AG04450 (cell line): ENCODE measurements around the gene OBSCN. TPM values are rescaled to one million over a fixed set of nuclear protein-coding genes. Genes with fewer than 3 reads are reported as not detected.

ENCODE experiments used
- CTCF ChIA-PET: fragments of 300-600, 350-600 bp; formaldehyde crosslinking; extraction: SDS; loops from one replicate; lab custom pipeline; 2022; ENCODE audit warnings: antibody characterized with exemption, inconsistent platforms; lab: Charles Lee
- POLR2A ChIA-PET: fragments of 350-600 bp; formaldehyde crosslinking; extraction: SDS; loops from one replicate; lab custom pipeline; 2021; ENCODE audit warnings: antibody characterized with exemption, inconsistent platforms; lab: Yijun Ruan, JAX
- DNase-seq: peaks from one replicate; pipeline ENCODE4 v3.0.0-alpha.2; 2011; ENCODE audit warnings: low read depth, low spot score
- H3K27ac ChIP-seq: one replicate; pipeline ENCODE4 v1.5.1; 2012; ENCODE audit warnings: low read depth, low read length, control low read depth
- H3K27me3 ChIP-seq: one replicate; pipeline ENCODE4 v1.6.0; 2012; ENCODE audit warnings: low read length; ENCODE audit not compliant: control insufficient read depth, insufficient read depth
- H3K4me3 ChIP-seq: 2 replicates; pipeline ENCODE4 v1.5.1; 2011; ENCODE audit warnings: mild to moderate bottlenecking, low read depth, low read length, control low read depth
- H3K9me3 ChIP-seq: 2 replicates; pipeline ENCODE4 v1.5.1; 2012; ENCODE audit warnings: low read length; ENCODE audit not compliant: control insufficient read depth, insufficient read depth
- CTCF ChIP-seq: IDR thresholded peaks from 2 replicates; pipeline ENCODE4 v1.5.1; 2011; ENCODE audit warnings: low read depth, low read length, control low read depth, inconsistent platforms
- polyA plus RNA-seq: library from polyadenylated mRNA; depleted of rRNA; stranded (reverse); fragments of >200 nt; gene quantifications from 2 replicates; pipeline ENCODE4 v1.2.3, GENCODE V29; 2011

Gene OBSCN
- polyA plus RNA-seq, 1 experiment, result 3.9 TPM

- no peaks in the 10 kb centered on the region for H3K27me3 ChIP-seq
- no peak overlapping the region for H3K27ac ChIP-seq
- H3K4me3 ChIP-seq, result no peak overlapping the region
- CTCF ChIA-PET, result no interaction called here
- H3K9me3 ChIP-seq, result no peaks in the 10 kb centered on the region; the same call in 1 of the 2 replicates
- no peak for TF ChIP-seq CTCF
- POLR2A ChIA-PET, result no interaction called here
- DNase-seq, result no peak
These were observed 73.9 kb downstream of the OBSCN start for GRCh38 chr1:228281631-228282328.

- POLR2A ChIA-PET, result no interaction called here
- TF ChIP-seq CTCF, result no peak
- Histone ChIP-seq H3K27ac (no peak overlapping the region), H3K9me3 (no peaks in the 10 kb centered on the region; the same call in 1 of the 2 replicates), H3K4me3 (no peak overlapping the region), H3K27me3 (no peaks in the 10 kb centered on the region)
- no peak for DNase-seq
- CTCF ChIA-PET, result interaction anchor here (1.0 kb wide), 1 partner anchor 152 kb away, joined by 13 read pairs; no protein-coding TSS in a partner anchor
These were observed 74.6 kb downstream of the OBSCN start for GRCh38 chr1:228282329-228283042.

GRCh38 chr1:228283043-228283371 is 75.2 kb downstream of the OBSCN start:
- Histone ChIP-seq H3K4me3 (no peak overlapping the region), H3K27ac (no peak overlapping the region), H3K27me3 (no peaks in the 10 kb centered on the region), H3K9me3 (no peaks in the 10 kb centered on the region; the same call in 1 of the 2 replicates)
- no peak for TF ChIP-seq CTCF
- no peak for DNase-seq
- CTCF ChIA-PET, result interaction anchor here (1.0 kb wide), 1 partner anchor 152 kb away, joined by 13 read pairs; no protein-coding TSS in a partner anchor
- POLR2A ChIA-PET, result no interaction called here

- ChIA-PET POLR2A (no interaction called here), CTCF (interaction anchor here (1.0 kb wide), 1 partner anchor 153 kb away, joined by 13 read pairs; no protein-coding TSS in a partner anchor)
- no peak for DNase-seq
- H3K9me3 ChIP-seq, result no peaks in the 10 kb centered on the region; the same call in 1 of the 2 replicates
- no peaks in the 10 kb centered on the region for H3K27me3 ChIP-seq
- no peak for TF ChIP-seq CTCF
- H3K27ac ChIP-seq, result no peak overlapping the region
- no peak overlapping the region for H3K4me3 ChIP-seq
These were observed 75.8 kb downstream of the OBSCN start for GRCh38 chr1:228283476-228284147.
